ENCODE data around the gene MKKS. TPM values are rescaled to one million over a fixed set of nuclear protein-coding genes. Genes with fewer than 3 reads are reported as not detected.
"Not testable (repeated sequence)": the region's sequence is repeated elsewhere in the genome, so short reads cannot be mapped to it uniquely, and the experiment has no call there.

The MKKS gene
- total and polyA plus RNA-seq, 2 donors from 2014 or later = 17.8 to 49.2 TPM

DNA sequence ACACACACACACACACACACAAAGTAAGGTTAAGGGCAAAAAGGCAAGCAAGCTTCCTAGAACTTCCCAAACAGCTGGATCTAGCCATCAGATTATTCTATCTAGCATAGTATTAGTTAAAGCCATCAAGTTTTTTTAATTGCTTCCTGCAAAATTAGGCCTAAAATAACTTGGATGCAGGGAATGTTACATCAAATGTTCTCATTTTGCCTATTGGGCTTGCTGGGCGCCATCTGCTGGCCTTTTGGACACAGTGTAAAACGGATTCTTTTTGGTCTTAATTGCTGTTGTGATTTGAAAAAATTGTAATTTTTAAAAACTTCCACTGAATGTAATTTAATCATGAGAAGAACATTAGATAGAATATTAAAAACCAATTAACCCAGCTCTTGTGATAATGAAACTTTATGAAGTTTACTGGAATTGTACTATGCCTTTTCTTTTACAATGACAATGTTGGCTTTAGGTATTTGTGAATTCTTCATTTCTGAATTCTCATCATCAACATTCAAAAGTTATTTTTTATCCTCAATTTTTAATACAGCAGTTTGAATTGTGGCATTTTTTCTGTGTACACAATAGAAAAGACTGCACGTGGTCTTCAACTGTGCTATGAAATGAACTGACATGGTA is 6.8 kb downstream of the MKKS start:
- no peak overlapping the region for H3K4me3 ChIP-seq (ENCODE audit: low read length in 3 of 3)
- H3K27me3 ChIP-seq (ENCODE audit: control insufficient read depth, insufficient read depth, low read length) = no peaks in the 10 kb centered on the region
- H3K36me3 ChIP-seq (ENCODE audit: control insufficient read depth in 2 of 3, insufficient read depth in 3 of 3, low read length in 3 of 3) = no peaks in the 10 kb centered on the region
- no peak overlapping the region for H3K27ac ChIP-seq (ENCODE audit: low read depth in 2 of 2, low read length in 2 of 2)
- no peaks in the 10 kb centered on the region for H3K4me1 ChIP-seq (ENCODE audit: control insufficient read depth in 2 of 3, insufficient read depth in 2 of 3, low read depth in 1 of 3, low read length in 3 of 3)
- intact Hi-C loops (cut with DNase I) = loop anchor here (10.0 kb wide), 1 partner anchor 452 kb away; no protein-coding TSS in a partner anchor
- TF ChIP-seq, protein P1, sequence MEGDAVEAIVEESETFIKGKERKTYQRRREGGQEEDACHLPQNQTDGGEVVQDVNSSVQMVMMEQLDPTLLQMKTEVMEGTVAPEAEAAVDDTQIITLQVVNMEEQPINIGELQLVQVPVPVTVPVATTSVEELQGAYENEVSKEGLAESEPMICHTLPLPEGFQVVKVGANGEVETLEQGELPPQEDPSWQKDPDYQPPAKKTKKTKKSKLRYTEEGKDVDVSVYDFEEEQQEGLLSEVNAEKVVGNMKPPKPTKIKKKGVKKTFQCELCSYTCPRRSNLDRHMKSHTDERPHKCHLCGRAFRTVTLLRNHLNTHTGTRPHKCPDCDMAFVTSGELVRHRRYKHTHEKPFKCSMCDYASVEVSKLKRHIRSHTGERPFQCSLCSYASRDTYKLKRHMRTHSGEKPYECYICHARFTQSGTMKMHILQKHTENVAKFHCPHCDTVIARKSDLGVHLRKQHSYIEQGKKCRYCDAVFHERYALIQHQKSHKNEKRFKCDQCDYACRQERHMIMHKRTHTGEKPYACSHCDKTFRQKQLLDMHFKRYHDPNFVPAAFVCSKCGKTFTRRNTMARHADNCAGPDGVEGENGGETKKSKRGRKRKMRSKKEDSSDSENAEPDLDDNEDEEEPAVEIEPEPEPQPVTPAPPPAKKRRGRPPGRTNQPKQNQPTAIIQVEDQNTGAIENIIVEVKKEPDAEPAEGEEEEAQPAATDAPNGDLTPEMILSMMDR (IDR thresholded peaks at IDR 0.05; ENCODE audit: borderline replicate concordance, extremely low read depth, insufficient read depth) = peak; percentile 74
- no peaks in the 10 kb centered on the region for H3K9me3 ChIP-seq (ENCODE audit: control insufficient read depth in 2 of 3, insufficient read depth in 1 of 3, low read length in 3 of 3)
- peak; percentile 87 for FAIRE-seq
- H3K9ac ChIP-seq (ENCODE audit: low read length in 3 of 3) = no peak overlapping the region
- peak in 4 of 5 donors; percentile 48 to 92 (median 70) for DNase-seq

GRCh38 chr20:10423735-10424134 is 10.3 kb downstream of the MKKS start:
- H3K4me1 ChIP-seq (ENCODE audit: control insufficient read depth in 2 of 3, insufficient read depth in 2 of 3, low read depth in 1 of 3, low read length in 3 of 3) = no peaks in the 10 kb centered on the region
- intact Hi-C loops (cut with DNase I) = loop anchor here (10.0 kb wide), 1 partner anchor 449 kb away; no protein-coding TSS in a partner anchor
- TF ChIP-seq, protein P1 (IDR thresholded peaks at IDR 0.05; ENCODE audit: borderline replicate concordance, extremely low read depth, insufficient read depth) = no peak
- no peak overlapping the region for H3K9ac ChIP-seq (ENCODE audit: low read length in 3 of 3)
- H3K4me3 ChIP-seq (ENCODE audit: low read length in 3 of 3) = no peak overlapping the region
- no peak overlapping the region for H3K27ac ChIP-seq (ENCODE audit: low read depth in 2 of 2, low read length in 2 of 2)
- FAIRE-seq = peak; percentile 35
- no peaks in the 10 kb centered on the region for H3K27me3 ChIP-seq (ENCODE audit: control insufficient read depth, insufficient read depth, low read length)
- H3K36me3 ChIP-seq (ENCODE audit: control insufficient read depth in 2 of 3, insufficient read depth in 3 of 3, low read length in 3 of 3) = no peaks in the 10 kb centered on the region
- no peak for DNase-seq
- no peaks in the 10 kb centered on the region for H3K9me3 ChIP-seq (ENCODE audit: control insufficient read depth in 2 of 3, insufficient read depth in 1 of 3, low read length in 3 of 3)

- no peak overlapping the region for H3K9ac ChIP-seq (ENCODE audit: low read length in 3 of 3)
- intact Hi-C loops (cut with DNase I) = loop anchor here (10.0 kb wide), 1 partner anchor 445 kb away; no protein-coding TSS in a partner anchor
Measured at GRCh38 chr20:10419550-10420133, 14.4 kb downstream of the MKKS start.

DNA sequence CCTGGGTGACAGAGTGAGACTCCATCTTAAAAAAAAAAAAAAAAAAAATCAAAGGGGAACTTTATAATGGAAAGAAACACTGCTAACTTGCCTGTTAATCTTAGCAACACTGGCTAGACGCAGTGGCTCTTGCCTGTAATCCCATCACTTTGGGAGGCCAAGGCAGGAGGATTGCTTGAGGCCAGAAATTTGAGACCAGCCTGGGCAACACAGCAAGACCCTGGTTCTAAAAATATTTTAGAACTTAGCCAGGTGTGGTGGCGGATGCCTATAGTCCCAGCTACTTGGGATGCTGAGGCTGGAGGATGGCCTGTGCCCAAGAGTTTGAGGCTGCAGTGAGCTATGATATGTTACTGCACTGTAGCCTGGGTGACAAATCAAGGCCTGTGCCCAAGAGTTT is 16.8 kb downstream of the MKKS start:
- DNase-seq; H3K27me3 ChIP-seq (ENCODE audit: control insufficient read depth, insufficient read depth, low read length); intact Hi-C loops (cut with DNase I); H3K4me1 ChIP-seq (ENCODE audit: control insufficient read depth in 2 of 3, insufficient read depth in 2 of 3, low read depth in 1 of 3, low read length in 3 of 3); H3K4me3 ChIP-seq (ENCODE audit: low read length in 3 of 3); H3K9ac ChIP-seq (ENCODE audit: low read length in 3 of 3); FAIRE-seq; H3K27ac ChIP-seq (ENCODE audit: low read depth in 2 of 2, low read length in 2 of 2); H3K9me3 ChIP-seq (ENCODE audit: control insufficient read depth in 2 of 3, insufficient read depth in 1 of 3, low read length in 3 of 3): not testable (repeated sequence)
- H3K36me3 ChIP-seq (ENCODE audit: control insufficient read depth in 2 of 3, insufficient read depth in 3 of 3, low read length in 3 of 3) = peaks cover 2 to 10% (median 10%) of the 10 kb centered on the region in 3 donors

More at GRCh38 chr20:10419550-10420133, 14.4 kb downstream of the MKKS start:
- no peak for DNase-seq
- Histone ChIP-seq H3K36me3 (ENCODE audit: control insufficient read depth in 2 of 3, insufficient read depth in 3 of 3, low read length in 3 of 3) (peaks cover 0 to 6% (median 0%) of the 10 kb centered on the region in 3 donors), H3K4me1 (ENCODE audit: control insufficient read depth in 2 of 3, insufficient read depth in 2 of 3, low read depth in 1 of 3, low read length in 3 of 3) (no peaks in the 10 kb centered on the region), H3K27ac (ENCODE audit: low read depth in 2 of 2, low read length in 2 of 2) (no peak overlapping the region), H3K4me3 (ENCODE audit: low read length in 3 of 3) (no peak overlapping the region), H3K9me3 (ENCODE audit: control insufficient read depth in 2 of 3, insufficient read depth in 1 of 3, low read length in 3 of 3) (no peaks in the 10 kb centered on the region), H3K27me3 (ENCODE audit: control insufficient read depth, insufficient read depth, low read length) (no peaks in the 10 kb centered on the region)
- TF ChIP-seq, protein P1 (IDR thresholded peaks at IDR 0.05; ENCODE audit: borderline replicate concordance, extremely low read depth, insufficient read depth) = no peak
- peak; percentile 6 for FAIRE-seq

Measured in kidney (tissue), 14 donors.